SK-N-SH (cell line): Measurements from ENCODE around the gene INHBA. TPM values are rescaled to one million over a fixed set of nuclear protein-coding genes. Genes with fewer than 3 reads are reported as not detected.

Experiments used
- CTCF ChIA-PET: fragments of 300-600, 350-600 bp; formaldehyde crosslinking; extraction: SDS; loops from one replicate; lab custom pipeline; 2021; lab: Yijun Ruan, JAX
- POLR2A ChIA-PET: fragments of 350-600 bp; sonication (Branson Sonifier 250); formaldehyde crosslinking; extraction: SDS; loops from one replicate; lab custom pipeline; 2020; ENCODE audit warnings: antibody characterized with exemption, inconsistent platforms; lab: Yijun Ruan, JAX
- DNase-seq: peaks from one replicate; pipeline ENCODE4 v3.0.0; 2012
- H2AFZ ChIP-seq: fragments of 200-600 bp; sonication (generic); 2 replicates; pipeline ENCODE4 v1.8.1; 2016; ENCODE audit warnings: antibody characterized with exemption, mild to moderate bottlenecking, low read depth
- H3F3A ChIP-seq: fragments of 200-600 bp; sonication (generic); replicated peaks from 2 replicates; pipeline ENCODE3; 2016; ENCODE audit warnings: antibody characterized with exemption, mild to moderate bottlenecking; ENCODE audit not compliant: insufficient read depth
- H3K27ac ChIP-seq, 2 experiments: fragments of 200-500 bp in 1 of 2; fragments of 200-600 bp in 1 of 2; sonication (Bioruptor generic) in 1 of 2; sonication (generic), shearing (Covaris generic) in 1 of 2; 2 replicates each; pipeline versions ENCODE4 v1.5.1 to v1.6.1; 2014 to 2016; ENCODE audit warnings: low read depth in 2 of 2, inconsistent platforms in 1 of 2, low read length in 1 of 2, mild to moderate bottlenecking in 1 of 2, mixed read lengths in 1 of 2
- H3K27me3 ChIP-seq: fragments of 200-600 bp; sonication (generic), shearing (Covaris generic); 2 replicates; pipeline ENCODE4 v1.6.1; 2016; ENCODE audit warnings: mixed run types; ENCODE audit not compliant: insufficient read depth
- H3K36me3 ChIP-seq, 2 experiments: fragments of 200-500 bp in 1 of 2; fragments of 200-600 bp in 1 of 2; sonication (Bioruptor generic) in 1 of 2; sonication (generic) in 1 of 2; replicated peaks in 1 of 2; 2 replicates each; pipeline versions ENCODE3 to v1.5.1; 2014 to 2016; ENCODE audit warnings: low read length in 1 of 2, mild to moderate bottlenecking in 1 of 2; ENCODE audit not compliant: insufficient read depth in 2 of 2, control insufficient read depth in 1 of 2
- H3K4me1 ChIP-seq, 2 experiments: fragments of 200-500 bp in 1 of 2; fragments of 200-600 bp in 1 of 2; sonication (Bioruptor generic) in 1 of 2; sonication (generic), shearing (Covaris generic) in 1 of 2; 2 replicates each; pipeline versions ENCODE4 v1.5.1 to v1.6.1; 2014 to 2016; ENCODE audit warnings: low read depth in 1 of 2, low read length in 1 of 2, mixed run types in 1 of 2; ENCODE audit not compliant: insufficient read depth in 2 of 2, control insufficient read depth in 1 of 2
- H3K4me2 ChIP-seq: fragments of 200-600 bp; sonication (generic), shearing (Covaris generic); 2 replicates; pipeline ENCODE4 v1.6.1; 2017; ENCODE audit warnings: mixed run types
- H3K4me3 ChIP-seq, 2 experiments: fragments of 200-500 bp in 1 of 2; fragments of 200-600 bp in 1 of 2; sonication (Bioruptor generic) in 1 of 2; sonication (generic), shearing (Covaris generic) in 1 of 2; 2 replicates each; pipeline versions ENCODE4 v1.5.1 to v1.8.1; 2014 to 2016; ENCODE audit warnings: low read depth in 2 of 2, inconsistent platforms in 1 of 2, low read length in 1 of 2, mild to moderate bottlenecking in 1 of 2, mixed read lengths in 1 of 2, moderate library complexity in 1 of 2
- H3K79me2 ChIP-seq: fragments of 200-600 bp; sonication (generic); 2 replicates; pipeline ENCODE4 v1.8.1; 2017; ENCODE audit warnings: mild to moderate bottlenecking; ENCODE audit not compliant: insufficient read depth
- H3K9ac ChIP-seq: fragments of 200-600 bp; sonication (generic); 2 replicates; pipeline ENCODE4 v1.6.1; 2017; ENCODE audit warnings: mixed run types
- H3K9me2 ChIP-seq: fragments of 200-600 bp; sonication (generic); 2 replicates; pipeline ENCODE4 v1.6.1; 2017; ENCODE audit warnings: mixed run types
- H3K9me3 ChIP-seq: fragments of 200-600 bp; sonication (generic); 2 replicates; pipeline ENCODE4 v1.6.1; 2017; ENCODE audit warnings: mixed run types, mild to moderate bottlenecking, moderate library complexity
- H4K20me1 ChIP-seq: fragments of 200-600 bp; sonication (generic); 2 replicates; pipeline ENCODE4 v1.6.1; 2017; ENCODE audit warnings: mild to moderate bottlenecking, mixed run types; ENCODE audit not compliant: insufficient read depth
- EZH2phosphoT487 ChIP-seq: fragments of 200-600 bp; sonication (generic); IDR thresholded peaks from 2 replicates; pipeline ENCODE4 v1.6.1; 2017; ENCODE audit warnings: low read depth, mixed run types, mild to moderate bottlenecking, antibody characterized with exemption, moderate library complexity, borderline replicate concordance
- FOXJ3 ChIP-seq: sonication (generic); formaldehyde crosslinking; IDR thresholded peaks from 2 replicates; pipeline ENCODE4 v1.5.1; 2020; ENCODE audit warnings: mild to moderate bottlenecking, missing genetic modification reagents
- FOXM1 ChIP-seq: IDR thresholded peaks from 2 replicates; pipeline ENCODE4 v1.4.0; 2012; ENCODE audit warnings: low read depth, mild to moderate bottlenecking
- GABPA ChIP-seq: IDR thresholded peaks from 2 replicates; pipeline ENCODE4 v1.4.0; 2012; ENCODE audit warnings: low read depth, mild to moderate bottlenecking
- IRF3 ChIP-seq: fragments of 150-350 bp; IDR thresholded peaks from 2 replicates; pipeline ENCODE4 v1.6.1; 2016; ENCODE audit warnings: mild to moderate bottlenecking, low read depth, low read length
- JUND ChIP-seq: IDR thresholded peaks from 2 replicates; pipeline ENCODE4 v1.4.0; 2012
- MAX ChIP-seq: IDR thresholded peaks from 2 replicates; pipeline ENCODE4 v1.4.0; 2012; ENCODE audit warnings: low read depth
- MEF2A ChIP-seq: IDR thresholded peaks from 2 replicates; pipeline ENCODE4 v1.4.0; 2012; ENCODE audit warnings: low read depth, borderline replicate concordance
- MXI1 ChIP-seq: IDR thresholded peaks from 2 replicates; pipeline ENCODE4 v1.6.1; 2012; ENCODE audit warnings: mild to moderate bottlenecking, low read depth, low read length, improper control_type of control experiment
- NRF1 ChIP-seq: IDR thresholded peaks from 2 replicates; pipeline ENCODE4 v1.6.1; 2012; ENCODE audit warnings: low read depth, mild to moderate bottlenecking, low read length
- POLR2AphosphoS5 ChIP-seq: IDR thresholded peaks from 2 replicates; pipeline ENCODE4 v1.6.1; 2012; ENCODE audit warnings: low read depth, low read length
- RFX5 ChIP-seq: IDR thresholded peaks from 2 replicates; pipeline ENCODE4 v1.6.1; 2012; ENCODE audit warnings: mild to moderate bottlenecking, improper control_type of control experiment, low read length
- TAF1 ChIP-seq: IDR thresholded peaks from 2 replicates; pipeline ENCODE4 v1.6.1; 2012; ENCODE audit warnings: low read depth, mild to moderate bottlenecking, low read length, moderate library complexity, borderline replicate concordance
- YY1 ChIP-seq: IDR thresholded peaks from 2 replicates; pipeline ENCODE4 v1.4.0; 2012; ENCODE audit warnings: low read depth, mild to moderate bottlenecking
- WGBS: methylation state at CpG from one replicate; pipeline ENCODE4 v1.1.6; 2017; ENCODE audit warnings: low lambda C conversion rate; 5-methylcytosine and 5-hydroxymethylcytosine counted together
- polyA plus RNA-seq, 3 experiments: library from polyadenylated mRNA; depleted of rRNA; stranded (reverse); fragments of >200 nt; gene quantifications; 2 replicates each; pipeline ENCODE4 v1.2.3, GENCODE V29; 2012

Gene INHBA
- polyA plus RNA-seq, 1 of the 3 experiments (the other 2 are of a cell fraction) = 81.0 TPM

- no peak for TF ChIP-seq EZH2phosphoT487
- TF ChIP-seq IRF3 = no peak
- TF ChIP-seq JUND = no peak
- TF ChIP-seq GABPA = no peak
- no peak for TF ChIP-seq FOXJ3 (CRISPR knock-in tag)
- TF ChIP-seq MEF2A = no peak
- no peak for TF ChIP-seq TAF1
- TF ChIP-seq NRF1 = no peak
- no peak for TF ChIP-seq RFX5
- no peak for TF ChIP-seq FOXM1
Observed at GRCh38 chr7:41742401-41743020, 39.6 kb upstream of the INHBA start (continued).

- 90% methylated on average over 3 of the region's 3 CpGs for WGBS
- CTCF ChIA-PET = no interaction called here
Observed at GRCh38 chr7:41738806-41739205, 35.9 kb upstream of the INHBA start.

More at GRCh38 chr7:41738806-41739205, 35.9 kb upstream of the INHBA start:
- TF ChIP-seq MXI1 = no peak
- no peak for TF ChIP-seq POLR2AphosphoS5
- TF ChIP-seq YY1 = no peak
- TF ChIP-seq MAX = no peak
- no peak for TF ChIP-seq IRF3
- no peaks in the 10 kb centered on the region for H3K36me3 ChIP-seq
- DNase-seq = no peak
- H3K9me3 ChIP-seq = no peaks in the 10 kb centered on the region
- no peaks in the 10 kb centered on the region for H3F3A ChIP-seq
- no peaks in the 10 kb centered on the region for H3K9me2 ChIP-seq
- POLR2A ChIA-PET = no interaction called here
- no peaks in the 10 kb centered on the region for H3K27me3 ChIP-seq
- H3K27ac ChIP-seq = no peak overlapping the region
- no peaks in the 10 kb centered on the region for H3K79me2 ChIP-seq
- no peak overlapping the region for H3K4me3 ChIP-seq
- no peaks in the 10 kb centered on the region for H4K20me1 ChIP-seq
- no peaks in the 10 kb centered on the region for H3K4me1 ChIP-seq
- no peak overlapping the region for H3K4me2 ChIP-seq
- H3K9ac ChIP-seq = no peak overlapping the region
- no peak overlapping the region for H2AFZ ChIP-seq
